DND-41 (cell line): ENCODE results near the gene MARCKSL1.

Source experiments
- CTCF ChIP-seq: IDR thresholded peaks from 2 replicates; pipeline ENCODE4 v1.5.1; 2012; ENCODE audit warnings: borderline replicate concordance, low read length, moderate library complexity, mild to moderate bottlenecking; ENCODE audit not compliant: poor library complexity, severe bottlenecking; ENCODE audit errors: extremely low read depth
- EZH2 ChIP-seq: IDR thresholded peaks from 3 replicates; pipeline ENCODE4 v1.6.1; 2012; ENCODE audit warnings: borderline replicate concordance, low read depth, mild to moderate bottlenecking, moderate library complexity, low read length, inconsistent platforms; ENCODE audit not compliant: severe bottlenecking

- TF ChIP-seq CTCF: no peak
- TF ChIP-seq EZH2: no peak
Measured at GRCh38 chr1:32303358-32303757, 32.7 kb downstream of the MARCKSL1 start.
